HepG2 (cell line): ENCODE data around the gene LUM. TPM values are rescaled to one million over a fixed set of nuclear protein-coding genes. Genes with fewer than 3 reads are reported as not detected.

ENCODE experiments used
- ATAC-seq: fragments of 200-7000 bp; cut with Tn5 transposase; 3 replicates; pipeline ENCODE4 v1.9.1; 2020; ENCODE audit warnings: mild to moderate bottlenecking, moderate library complexity
- BruUV-seq: library from RNA; stranded (reverse); fragments of 400-500 nt; replicated peaks from 2 replicates; lab custom pipeline; 2021; lab: Mats Ljungman, UMichigan
- CTCF ChIA-PET: fragments of 300-600 bp; formaldehyde crosslinking; extraction: SDS; loops from one replicate; lab custom pipeline; 2021; ENCODE audit warnings: low total read pairs, inconsistent platforms, low intra/inter-chr PET ratio; lab: Yijun Ruan, JAX
- POLR2A ChIA-PET: fragments of 350-600 bp; sonication (Branson Sonifier 250); formaldehyde crosslinking; loops from one replicate; lab custom pipeline; 2020; ENCODE audit warnings: antibody characterized with exemption, inconsistent platforms; lab: Yijun Ruan, JAX
- DNase-seq: peaks from one replicate; pipeline ENCODE4 v3.0.0-alpha.2; 2015; ENCODE audit warnings: low spot score
- FAIRE-seq: peaks from 3 replicates; lab custom pipeline; 2011; peaks lifted over from hg19 to GRCh38; lab: Jason Lieb, UNC
- H2AFZ ChIP-seq: one replicate; pipeline ENCODE4 v1.6.1; 2011; ENCODE audit warnings: low read length, inconsistent platforms
- H3K27ac ChIP-seq: fragments of 300-600 bp; 3 replicates; pipeline ENCODE4 v1.8.0; 2011; ENCODE audit warnings: mixed run types, mild to moderate bottlenecking, mixed read lengths, low read length, inconsistent platforms; ENCODE audit not compliant: insufficient read depth; ENCODE audit errors: extremely low read length
- H3K27me3 ChIP-seq, 2 experiments: fragments of 200-600 bp in 1 of 2; 2 replicates in 1 of 2; 3 replicates in 1 of 2; pipeline versions ENCODE4 v1.6.0 to v1.8.0; 2011; ENCODE audit warnings: low read length in 2 of 2, mild to moderate bottlenecking in 2 of 2, moderate library complexity in 2 of 2, inconsistent platforms in 1 of 2; ENCODE audit not compliant: insufficient read depth in 2 of 2, control insufficient read depth in 1 of 2
- H3K36me3 ChIP-seq, 2 experiments: fragments of 200-600 bp in 1 of 2; replicated peaks in 1 of 2; 2 replicates in 1 of 2; 3 replicates in 1 of 2; pipeline versions ENCODE4 v1.5.1 to v1.8.0; 2011; ENCODE audit warnings: low read length in 2 of 2, inconsistent platforms in 1 of 2; ENCODE audit not compliant: insufficient read depth in 2 of 2, control insufficient read depth in 1 of 2
- H3K4me1 ChIP-seq: 2 replicates; pipeline ENCODE4 v1.5.1; 2012; ENCODE audit warnings: low read length, inconsistent platforms; ENCODE audit not compliant: insufficient read depth
- H3K4me2 ChIP-seq: 2 replicates; pipeline ENCODE4 v1.6.0; 2011; ENCODE audit warnings: low read depth, low read length, inconsistent platforms
- H3K4me3 ChIP-seq, 3 experiments: fragments of 200-600 bp in 1 of 3; sonication (generic), shearing (Covaris generic) in 1 of 3; replicated peaks in 1 of 3; 2 replicates each; pipeline ENCODE4 v1.5.1; 2011 to 2016; ENCODE audit warnings: low read length in 3 of 3, inconsistent platforms in 2 of 3, low read depth in 2 of 3, mild to moderate bottlenecking in 2 of 3, control low read depth in 1 of 3, mixed read lengths in 1 of 3; ENCODE audit not compliant: insufficient read depth in 1 of 3
- H3K79me2 ChIP-seq: one replicate; pipeline ENCODE4 v1.6.1; 2011; ENCODE audit warnings: low read length, inconsistent platforms; ENCODE audit not compliant: insufficient read depth
- H3K9ac ChIP-seq: 2 replicates; pipeline ENCODE4 v1.6.0; 2011; ENCODE audit warnings: mild to moderate bottlenecking, low read depth, low read length, inconsistent platforms; ENCODE audit not compliant: insufficient read depth
- H3K9me3 ChIP-seq: 2 replicates; pipeline ENCODE4 v1.5.1; 2012; ENCODE audit warnings: mild to moderate bottlenecking, low read length
- H4K20me1 ChIP-seq: 2 replicates; pipeline ENCODE4 v1.6.0; 2011; ENCODE audit warnings: inconsistent platforms, mild to moderate bottlenecking, low read length, moderate library complexity; ENCODE audit not compliant: insufficient read depth
- ADNP ChIP-seq: sonication (generic); formaldehyde crosslinking; IDR thresholded peaks from 2 replicates; pipeline ENCODE4 v1.4.0; 2020; ENCODE audit warnings: missing genetic modification reagents
- ATF6 ChIP-seq: sonication (generic); formaldehyde crosslinking; conservative IDR thresholded peaks from 2 replicates; pipeline ENCODE4 v1.4.0; 2020; ENCODE audit warnings: missing genetic modification reagents
- CENPX ChIP-seq: sonication (generic); formaldehyde crosslinking; IDR thresholded peaks from 2 replicates; pipeline ENCODE4 v1.9.0; 2021; ENCODE audit warnings: mild to moderate bottlenecking, missing genetic modification reagents, moderate library complexity
- E2F5 ChIP-seq: sonication (generic); formaldehyde crosslinking; conservative IDR thresholded peaks from 2 replicates; pipeline ENCODE4 v1.4.0; 2020; ENCODE audit warnings: missing genetic modification reagents
- KLF16 ChIP-seq, 2 experiments: sonication (generic) in 1 of 2; formaldehyde crosslinking in 1 of 2; IDR thresholded peaks; 2 replicates each; pipeline versions ENCODE4 v1.6.1 to v1.8.0; 2016 to 2023; ENCODE audit warnings: missing genetic modification reagents in 2 of 2, missing compliant biosample characterization in 1 of 2
- MAZ ChIP-seq, 2 experiments: sonication (generic) in 1 of 2; formaldehyde crosslinking in 1 of 2; IDR thresholded peaks; 2 replicates each; pipeline versions ENCODE4 v1.5.0 to v1.6.1; 2012 to 2020; ENCODE audit warnings: low read depth in 2 of 2, mild to moderate bottlenecking in 2 of 2, borderline replicate concordance in 1 of 2, improper control_type of control experiment in 1 of 2, low read length in 1 of 2, missing genetic modification reagents in 1 of 2, moderate library complexity in 1 of 2
- MBD4 ChIP-seq: IDR thresholded peaks from 2 replicates; pipeline ENCODE4 v1.6.1; 2012; ENCODE audit warnings: low read length, inconsistent platforms, borderline replicate concordance
- MLX ChIP-seq: IDR thresholded peaks from 2 replicates; pipeline ENCODE4 v1.6.1; 2016
- POLR2AphosphoS5 ChIP-seq: IDR thresholded peaks from 2 replicates; pipeline ENCODE4 v1.6.1; 2012; ENCODE audit warnings: low read depth, low read length
- ZBTB25 ChIP-seq: IDR thresholded peaks from 2 replicates; pipeline ENCODE4 v1.6.1; 2018; ENCODE audit warnings: missing genetic modification reagents
- ZBTB49 ChIP-seq: sonication (generic); formaldehyde crosslinking; IDR thresholded peaks from 2 replicates; pipeline ENCODE4 v1.4.0; 2020; ENCODE audit warnings: missing genetic modification reagents, borderline replicate concordance
- ZNF205 ChIP-seq: IDR thresholded peaks from 2 replicates; pipeline ENCODE4 v1.6.1; 2018; ENCODE audit warnings: missing biosample characterization, missing genetic modification reagents
- ZNF296 ChIP-seq: sonication (generic); formaldehyde crosslinking; conservative IDR thresholded peaks from 2 replicates; pipeline ENCODE4 v1.5.0; 2020; ENCODE audit warnings: mild to moderate bottlenecking, missing genetic modification reagents
- ZNF670 ChIP-seq: sonication (generic); formaldehyde crosslinking; IDR thresholded peaks from 2 replicates; pipeline ENCODE4 v1.8.0; 2022; ENCODE audit warnings: mild to moderate bottlenecking, missing genetic modification reagents, borderline replicate concordance
- ZNF761 ChIP-seq: sonication (generic); formaldehyde crosslinking; conservative IDR thresholded peaks from 2 replicates; pipeline ENCODE4 v1.4.0; 2020; ENCODE audit warnings: mild to moderate bottlenecking, missing genetic modification reagents
- ZNF768 ChIP-seq: sonication (generic); formaldehyde crosslinking; IDR thresholded peaks from 2 replicates; pipeline ENCODE4 v1.4.0; 2020; ENCODE audit warnings: missing genetic modification reagents
- ZNF773 ChIP-seq: sonication (generic); formaldehyde crosslinking; IDR thresholded peaks from 2 replicates; pipeline ENCODE4 v1.4.0; 2020; ENCODE audit warnings: missing genetic modification reagents, borderline replicate concordance
- WGBS: methylation state at CpG from one replicate; pipeline ENCODE4 v1.1.6; 2017; ENCODE audit warnings: low lambda C conversion rate; 5-methylcytosine and 5-hydroxymethylcytosine counted together
- in situ Hi-C: cut with HindIII; loops from 2 replicates; pipeline ENCODE4 v1.10.0; 2017; ENCODE audit warnings: low pct_unique_long_range_greater_than_20kb; ENCODE audit not compliant: extremely low pct_ligation_motif_present
- intact Hi-C: fragments of 100-400 bp; cut with micrococcal nuclease; formaldehyde crosslinking; loops from one replicate; pipeline ENCODE4 v1.10.0; 2022; ENCODE audit not compliant: unreplicated experiment
- polyA plus RNA-seq, 8 experiments: library from polyadenylated mRNA; depleted of rRNA in 3 of 8; stranded (reverse) in 7 of 8; unstranded in 1 of 8; fragments of >200 nt; fragmentation: Illumina TruSeq in 4 of 8; extraction: Trizol in 4 of 8; gene quantifications; 2 replicates each; pipeline versions ENCODE4 v1.2.1 to v1.2.3, GENCODE V29; 2011 to 2016; ENCODE audit warnings: low read depth in 4 of 8, missing spikeins in 1 of 8, mixed read lengths in 1 of 8; ENCODE audit not compliant: insufficient read depth in 1 of 8
- total RNA-seq, 5 experiments: library from RNA; depleted of rRNA; stranded (reverse); fragments of >200 nt; fragmentation: Illumina TruSeq; extraction: Trizol; gene quantifications; 2 replicates each; pipeline ENCODE4 v1.2.3, GENCODE V29; 2016; ENCODE audit warnings: low read depth in 1 of 5

The LUM gene
- total and polyA plus RNA-seq, 2 of the 13 experiments (the other 11 are each of a cell fraction or from before 2014, with no cell fraction given) = not detected

- TF ChIP-seq POLR2AphosphoS5 (no peak), ZNF768 (CRISPR knock-in tag) (no peak), E2F5 (CRISPR knock-in tag) (no peak), ADNP (CRISPR knock-in tag) (no peak), ZNF773 (CRISPR knock-in tag) (no peak), ZNF670 (CRISPR knock-in tag) (no peak)
- TF ChIP-seq, all 625 proteins: peak for 0
Observed at GRCh38 chr12:91100906-91101305, 10.4 kb downstream of the LUM start (continued).

- ChIA-PET CTCF (no interaction called here), POLR2A (no interaction called here)
- DNase-seq (no peak), FAIRE-seq (no peak), ATAC-seq (no peak)
- 0% methylated on average over 2 of the region's 2 CpGs for WGBS
- H3K9me3 ChIP-seq = peaks cover 12% of the 10 kb centered on the region; the same call in 1 of the 2 replicates
- no peak overlapping the region for H3K4me3 ChIP-seq
- H3K79me2 ChIP-seq = no peaks in the 10 kb centered on the region
- no peak overlapping the region for H3K9ac ChIP-seq
- H3K27me3 ChIP-seq = no peaks in the 10 kb centered on the region
- no peaks in the 10 kb centered on the region for H3K36me3 ChIP-seq
- no peak overlapping the region for H3K27ac ChIP-seq
- intact Hi-C loops = no loop called here
- BruUV-seq = no TSS peak
- in situ Hi-C loops = loop anchor here (10.0 kb wide), 1 partner anchor 115 kb away; no protein-coding TSS in a partner anchor
- H2AFZ ChIP-seq = no peak overlapping the region
- no peaks in the 10 kb centered on the region for H3K4me1 ChIP-seq
- H4K20me1 ChIP-seq = no peaks in the 10 kb centered on the region
- H3K4me2 ChIP-seq = no peak overlapping the region
- TF ChIP-seq MBD4 (no peak), KLF16 (CRISPR knock-in tag; IDR thresholded peaks at IDR 0.05) (no peak), ZNF205 (CRISPR knock-in tag) (no peak), ZNF296 (CRISPR knock-in tag) (no peak), ZNF761 (CRISPR knock-in tag) (no peak), ATF6 (no peak), CENPX (CRISPR knock-in tag) (no peak), ZBTB25 (CRISPR knock-in tag) (no peak), MAZ (IDR thresholded peaks at IDR 0.05; ENCODE audit: borderline replicate concordance, low read depth, low read length) (no peak), MAZ (CRISPR knock-in tag; IDR thresholded peaks at IDR 0.05; ENCODE audit: low read depth) (no peak), ZBTB49 (CRISPR knock-in tag) (no peak), MLX (CRISPR knock-in tag) (no peak)
Observed at GRCh38 chr12:91099836-91100235, 11.5 kb downstream of the LUM start.
